Stimulated activated CD4-positive, alpha-beta T cell treated with anti-CD3 and anti-CD28 coated beads, TNF-alpha, amount 100 ng/mL, for 1 hour (primary cell): ENCODE measurements around the gene SLC22A23.

Source experiments
- DNase-seq, 3 donors: peaks; one replicate each; pipeline ENCODE4 v3.0.0-alpha.2; 2020; ENCODE audit warnings: low read depth in 3 of 3, low spot score in 1 of 3

The SLC22A23 gene

GRCh38 chr6:3287976-3288707 is 168.7 kb downstream of the SLC22A23 start:
- no peak for DNase-seq

GRCh38 chr6:3287308-3287707 is 169.5 kb downstream of the SLC22A23 start:
- no peak for DNase-seq

- no peak for DNase-seq
These were observed 170.1 kb downstream of the SLC22A23 start for GRCh38 chr6:3286641-3287171.

GRCh38 chr6:3285732-3286131 is 171.1 kb downstream of the SLC22A23 start:
- DNase-seq: no peak

- no peak for DNase-seq
These were observed 171.7 kb downstream of the SLC22A23 start for GRCh38 chr6:3285049-3285639.

- DNase-seq: no peak
These were observed 172.4 kb downstream of the SLC22A23 start for GRCh38 chr6:3284436-3284876.

- DNase-seq: no peak
These were observed 173.0 kb downstream of the SLC22A23 start for GRCh38 chr6:3283641-3284435.

- DNase-seq: no peak
These were observed 173.6 kb downstream of the SLC22A23 start for GRCh38 chr6:3283241-3283640.

- DNase-seq: no peak
These were observed 174.2 kb downstream of the SLC22A23 start for GRCh38 chr6:3282476-3283236.

GRCh38 chr6:3281631-3282475 is 175.0 kb downstream of the SLC22A23 start:
- DNase-seq: no peak

- DNase-seq: no peak
These were observed 175.9 kb downstream of the SLC22A23 start for GRCh38 chr6:3280866-3281465.

- no peak for DNase-seq
These were observed 176.8 kb downstream of the SLC22A23 start for GRCh38 chr6:3280091-3280490.

- DNase-seq: no peak
These were observed 178.2 kb downstream of the SLC22A23 start for GRCh38 chr6:3278691-3279090.

- no peak for DNase-seq
These were observed 178.9 kb downstream of the SLC22A23 start for GRCh38 chr6:3277851-3278416.

GRCh38 chr6:3277251-3277650 is 179.6 kb downstream of the SLC22A23 start:
- DNase-seq: no peak

GRCh38 chr6:3276174-3277167 is 180.4 kb downstream of the SLC22A23 start:
- DNase-seq: no peak

- no peak for DNase-seq
These were observed 182.9 kb downstream of the SLC22A23 start for GRCh38 chr6:3273707-3274521.
